Measurements from ENCODE around the gene SLC12A3.
"Not testable (repeated sequence)": the region's sequence is repeated elsewhere in the genome, so short reads cannot be mapped to it uniquely, and the experiment has no call there.

Gene SLC12A3

GRCh38 chr16:56923481-56924091 is 58.6 kb downstream of the SLC12A3 start:
- no peak for DNase-seq

- DNase-seq = no peak
Observed at GRCh38 chr16:56927471-56927870, 62.5 kb downstream of the SLC12A3 start.

DNA sequence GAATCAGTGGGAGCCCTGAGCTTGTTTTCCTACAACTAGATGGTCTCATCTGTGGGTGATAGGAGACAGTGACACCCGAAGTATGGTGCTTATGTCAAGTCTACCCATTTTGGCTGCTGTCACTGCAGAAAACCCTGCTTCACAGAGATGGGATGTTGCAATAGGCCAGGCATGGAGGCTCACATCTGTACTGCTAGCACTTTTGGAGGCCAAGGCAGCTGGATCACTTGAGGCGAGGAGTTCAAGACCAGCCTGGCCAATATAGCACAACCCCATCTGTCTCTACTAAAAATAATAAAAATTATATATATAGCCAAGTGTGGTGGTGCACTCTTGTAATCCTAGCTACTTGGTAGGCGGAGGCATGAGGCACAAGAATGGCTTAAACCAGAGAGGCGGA is 64.6 kb downstream of the SLC12A3 start:
- DNase-seq = no peak

DNA sequence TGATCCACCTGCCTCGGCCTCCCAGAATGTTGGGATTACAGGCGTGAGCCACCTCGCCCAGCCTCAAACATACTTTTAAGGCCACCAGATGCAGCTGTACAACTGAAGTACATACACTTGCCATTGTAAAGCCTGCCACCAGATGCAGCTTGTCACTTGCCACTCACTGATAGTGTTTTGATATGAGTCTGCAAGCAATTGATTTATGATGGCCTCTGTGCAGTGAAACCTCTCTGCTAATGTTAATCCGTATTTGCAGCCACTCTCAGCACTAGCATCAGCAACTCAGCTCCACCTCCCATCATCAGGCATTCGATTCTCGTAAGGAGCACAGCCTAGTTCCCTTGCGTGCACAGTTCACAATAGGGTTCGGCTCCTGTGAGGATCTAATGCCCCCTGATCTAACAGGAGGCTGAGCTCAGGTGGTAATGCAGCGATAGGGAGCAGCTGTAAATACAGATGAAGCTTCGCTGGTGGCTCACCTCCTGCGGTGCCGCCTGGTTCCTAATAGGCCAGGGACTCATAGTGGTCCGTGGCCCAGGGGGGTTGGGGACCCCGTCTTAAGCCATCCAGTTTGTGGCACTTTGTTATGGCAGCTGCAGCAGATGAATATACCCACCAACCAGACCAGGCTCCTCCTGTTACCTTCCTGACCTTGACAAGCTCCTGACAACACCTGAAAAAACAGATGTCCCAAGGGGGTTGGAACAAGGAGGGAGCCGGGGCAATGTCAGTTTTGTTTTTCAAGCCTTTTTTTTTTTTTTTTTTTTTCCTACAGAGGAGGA is 65.7 kb downstream of the SLC12A3 start:
- no peak for DNase-seq

DNA sequence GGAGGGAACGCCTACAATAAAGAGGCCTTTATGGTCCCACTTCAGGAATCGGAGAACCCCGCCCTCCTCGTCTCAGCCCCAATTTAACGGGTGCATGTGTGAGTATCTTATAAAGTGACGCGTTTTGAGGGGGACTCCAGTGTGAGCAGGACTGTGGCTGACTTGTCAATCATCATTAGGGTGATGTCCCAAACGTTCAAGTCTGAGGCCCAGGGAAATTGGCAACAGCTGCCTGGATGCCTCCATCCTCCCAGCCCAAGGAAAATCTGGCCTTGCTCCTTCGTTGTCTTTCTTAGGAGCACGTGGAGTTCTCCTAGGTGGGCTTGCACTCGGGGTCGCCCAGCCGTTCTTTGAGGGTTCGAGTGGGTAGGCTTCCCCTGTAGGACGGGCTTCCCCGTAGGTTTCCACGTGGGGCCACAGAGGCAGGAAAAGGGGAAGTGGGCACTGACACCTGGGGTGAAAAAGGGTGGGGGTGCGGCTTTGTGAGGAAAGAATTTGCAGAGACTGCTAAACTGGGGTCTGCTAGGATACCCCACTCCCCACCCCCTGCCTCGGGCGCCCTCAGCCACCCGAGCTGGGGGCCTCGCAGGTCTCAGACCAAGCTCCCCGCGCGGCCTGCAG is 66.4 kb downstream of the SLC12A3 start:
- DNase-seq = no peak

- peak; percentile 95 for DNase-seq
Observed at GRCh38 chr16:56931892-56932720, 67.1 kb downstream of the SLC12A3 start, which contains the start of gene HERPUD1. Gene HERPUD1, plus strand, starts transcription at chr16:56932142. Its CDS starts 103 bp downstream, at chr16:56932245.

GRCh38 chr16:56932721-56933619 is 68.0 kb downstream of the SLC12A3 start:
- peak; percentile 65 for DNase-seq

- DNase-seq = no peak
Observed at GRCh38 chr16:56933828-56934598, 69.0 kb downstream of the SLC12A3 start.

- DNase-seq = not testable (repeated sequence)
Observed at GRCh38 chr16:56934599-56935145, 69.7 kb downstream of the SLC12A3 start.

- no peak for DNase-seq
Observed at GRCh38 chr16:56935201-56935600, 70.2 kb downstream of the SLC12A3 start.

- DNase-seq = no peak
Observed at GRCh38 chr16:56936491-56936890, 71.5 kb downstream of the SLC12A3 start.

GRCh38 chr16:56936950-56937349 is 71.9 kb downstream of the SLC12A3 start:
- DNase-seq = no peak

GRCh38 chr16:56938664-56939513 is 73.9 kb downstream of the SLC12A3 start:
- DNase-seq = no peak

DNA sequence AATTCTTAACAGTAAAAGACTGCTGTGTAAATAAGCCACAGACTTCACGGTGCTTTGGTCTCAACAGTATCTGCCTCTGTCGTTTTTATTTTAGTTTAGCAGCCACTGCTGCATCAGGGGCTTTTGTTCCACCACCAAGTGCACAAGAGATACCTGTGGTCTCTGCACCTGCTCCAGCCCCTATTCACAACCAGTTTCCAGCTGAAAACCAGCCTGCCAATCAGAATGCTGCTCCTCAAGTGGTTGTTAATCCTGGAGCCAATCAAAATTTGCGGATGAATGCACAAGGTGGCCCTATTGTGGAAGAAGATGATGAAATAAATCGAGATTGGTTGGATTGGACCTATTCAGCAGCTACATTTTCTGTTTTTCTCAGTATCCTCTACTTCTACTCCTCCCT is 74.8 kb downstream of the SLC12A3 start:
- no peak for DNase-seq

- DNase-seq = no peak
Observed at GRCh38 chr16:56941092-56941491, 76.1 kb downstream of the SLC12A3 start.

DNA sequence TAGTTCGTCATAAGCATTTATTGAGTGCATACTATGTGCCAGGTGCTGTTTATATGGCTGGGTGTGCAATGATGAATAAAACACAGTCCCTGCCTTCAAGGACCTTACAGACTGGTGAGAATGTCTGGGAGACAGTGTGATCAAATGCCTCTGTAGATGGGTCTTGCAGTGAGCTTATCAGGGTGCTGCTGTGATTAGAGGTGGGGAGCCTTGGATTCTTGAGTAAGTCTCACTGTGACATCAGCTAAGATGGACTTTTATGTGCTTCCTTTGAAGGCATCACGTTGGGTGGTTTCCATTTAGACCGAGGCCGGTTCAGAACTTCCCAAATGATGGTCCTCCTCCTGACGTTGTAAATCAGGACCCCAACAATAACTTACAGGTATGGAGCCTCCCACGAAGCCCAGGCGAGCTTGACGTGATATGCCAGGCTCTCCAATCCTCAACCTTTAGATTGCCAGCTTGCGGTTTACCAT is 76.9 kb downstream of the SLC12A3 start:
- no peak for DNase-seq

GRCh38 chr16:56943761-56944375 is 78.9 kb downstream of the SLC12A3 start:
- no peak for DNase-seq

- no peak for DNase-seq
Observed at GRCh38 chr16:56944954-56945839, 80.2 kb downstream of the SLC12A3 start.
